TTC549 (cell line): ENCODE data around the gene TCEANC2.
"Not testable (repeated sequence)": the region's sequence is repeated elsewhere in the genome, so short reads cannot be mapped to it uniquely, and the experiment has no call there.

Experiments
- FAIRE-seq: peaks from 2 replicates; lab custom pipeline; 2012; peaks lifted over from hg19 to GRCh38; lab: Jason Lieb, UNC

TCEANC2 gene

GRCh38 chr1:54088385-54088784, 35.0 kb downstream of the TCEANC2 start:
- no peak for FAIRE-seq

- FAIRE-seq, result no peak
Measured at GRCh38 chr1:54091666-54092065, 38.3 kb downstream of the TCEANC2 start.

- no peak for FAIRE-seq
Measured at GRCh38 chr1:54094001-54094729, 40.8 kb downstream of the TCEANC2 start.

- FAIRE-seq, result not testable (repeated sequence)
Measured at GRCh38 chr1:54094730-54095105, 41.3 kb downstream of the TCEANC2 start.

GRCh38 chr1:54095546-54096226, 42.3 kb downstream of the TCEANC2 start:
- FAIRE-seq, result no peak

GRCh38 chr1:54096227-54096876, 42.9 kb downstream of the TCEANC2 start:
- no peak for FAIRE-seq

- FAIRE-seq, result no peak
Measured at GRCh38 chr1:54096877-54097240, 43.5 kb downstream of the TCEANC2 start.

- no peak for FAIRE-seq
Measured at GRCh38 chr1:54099061-54099610, 45.7 kb downstream of the TCEANC2 start.

- no peak for FAIRE-seq
Measured at GRCh38 chr1:54100500-54100899, 47.1 kb downstream of the TCEANC2 start.

- FAIRE-seq, result no peak
Measured at GRCh38 chr1:54103414-54103813, 50.0 kb downstream of the TCEANC2 start.

GRCh38 chr1:54104613-54105012, 51.2 kb downstream of the TCEANC2 start:
- FAIRE-seq, result not testable (repeated sequence)

GRCh38 chr1:54105080-54105479, 51.7 kb downstream of the TCEANC2 start:
- FAIRE-seq, result no peak

- no peak for FAIRE-seq
Measured at GRCh38 chr1:54105736-54106269, 52.4 kb downstream of the TCEANC2 start.

- FAIRE-seq, result no peak
Measured at GRCh38 chr1:54107131-54107530, 53.7 kb downstream of the TCEANC2 start.

GRCh38 chr1:54108156-54108555, 54.7 kb downstream of the TCEANC2 start:
- no peak for FAIRE-seq

GRCh38 chr1:54109129-54110090, 56.0 kb downstream of the TCEANC2 start:
- FAIRE-seq, result no peak

- no peak for FAIRE-seq
Measured at GRCh38 chr1:54110996-54111395, 57.6 kb downstream of the TCEANC2 start.

- no peak for FAIRE-seq
Measured at GRCh38 chr1:54111624-54112023, 58.2 kb downstream of the TCEANC2 start.

- no peak for FAIRE-seq
Measured at GRCh38 chr1:54112027-54112426, 58.6 kb downstream of the TCEANC2 start.

- FAIRE-seq, result no peak
Measured at GRCh38 chr1:54112705-54113368, 59.4 kb downstream of the TCEANC2 start.

- no peak for FAIRE-seq
Measured at GRCh38 chr1:54114001-54114400, 60.6 kb downstream of the TCEANC2 start.
